ENCODE results near the gene KIRREL2.
"Not testable (repeated sequence)": the region's sequence is repeated elsewhere in the genome, so short reads cannot be mapped to it uniquely, and the experiment has no call there.

Gene KIRREL2

GRCh38 chr19:35870124-35870736 lies 13.5 kb downstream of the KIRREL2 start:
- ChIA-PET CTCF (interaction anchor here (0.5 to 3.2 kb wide), 13 partner anchors 9 to 517 kb away, joined by 3 to 12 read pairs (median 3); no protein-coding TSS in a partner anchor), POLR2A (interaction anchor here (0.5 to 2.8 kb wide), 30 partner anchors 9 to 903 kb away, joined by 3 to 25 read pairs (median 4); partner anchors contain the start of genes ALKBH6, GRAMD1A, LIN37 and NFKBID)
- not testable (repeated sequence) for H3K27ac ChIP-seq (ENCODE audit: extremely low read depth, low read depth, low read length); H3K4me3 ChIP-seq (ENCODE audit: low read depth, low read length); H3K9me3 ChIP-seq (ENCODE audit: control insufficient read depth, insufficient read depth, low read depth, low read length); H3K36me3 ChIP-seq (ENCODE audit: control insufficient read depth in 2 of 2, insufficient read depth in 1 of 2, low read length in 2 of 2)
- H3K4me1 ChIP-seq (ENCODE audit: control insufficient read depth, insufficient read depth, low read length) = peaks cover 16% of the 10 kb centered on the region
- peak; percentile 76 for TF ChIP-seq PRDM10 (tag by site-specific recombination; IDR thresholded peaks at IDR 0.05)
- peak; percentile 2; the same call in 1 of the 2 replicates for TF ChIP-seq ZNF629 (tag by site-specific recombination; IDR thresholded peaks at IDR 0.05)
- peak; percentile 68 for TF ChIP-seq ZBTB48 (tag by site-specific recombination; IDR thresholded peaks at IDR 0.05)
- peak; percentile 80; the same call in 1 of the 2 replicates for TF ChIP-seq ZBTB10 (tag by site-specific recombination; IDR thresholded peaks at IDR 0.05)
- peak; percentile 68 for TF ChIP-seq ZNF518A (tag by site-specific recombination; conservative IDR thresholded peaks at IDR 0.05; ENCODE audit: low read depth)
- peak; percentile 99; the same call in 1 of the 2 replicates for TF ChIP-seq KLF9 (tag by site-specific recombination; IDR thresholded peaks at IDR 0.05; ENCODE audit: low read depth)
- TF ChIP-seq ZNF324 (tag by site-specific recombination; IDR thresholded peaks at IDR 0.05) = peak; percentile 45; the same call in 1 of the 2 replicates
- TF ChIP-seq ZNF16 (tag by site-specific recombination; IDR thresholded peaks at IDR 0.05; ENCODE audit: low read depth) = peak; percentile 57; the same call in 1 of the 2 replicates
- TF ChIP-seq ZBTB21 (tag by site-specific recombination; IDR thresholded peaks at IDR 0.05) = peak; percentile 60; the same call in 1 of the 2 replicates
- peak; percentile 18; the same call in 1 of the 2 replicates for TF ChIP-seq ZFP69B (tag by site-specific recombination; IDR thresholded peaks at IDR 0.05)
- peak; percentile 85 for TF ChIP-seq ZNF335 (tag by site-specific recombination; conservative IDR thresholded peaks at IDR 0.05)
- 0 out of 2 replicates have a peak, but pooled peaks have one; percentile 54 for TF ChIP-seq KLF1 (tag by site-specific recombination; IDR thresholded peaks at IDR 0.05)
- peak; percentile 95 for TF ChIP-seq PRDM1 (tag by site-specific recombination; IDR thresholded peaks at IDR 0.05)
- peak; percentile 89; the same call in 1 of the 2 replicates for TF ChIP-seq SP3 (tag by site-specific recombination; IDR thresholded peaks at IDR 0.05)
- peak; percentile 74 for TF ChIP-seq ZBTB11 (tag by site-specific recombination; conservative IDR thresholded peaks at IDR 0.05; ENCODE audit: low read depth)
- TF ChIP-seq ZNF366 (tag by site-specific recombination; conservative IDR thresholded peaks at IDR 0.05) = peak; percentile 98
- peak; percentile 36; the same call in 1 of the 2 replicates for TF ChIP-seq ZBTB17 (tag by site-specific recombination; IDR thresholded peaks at IDR 0.05)
- peak; percentile 98 for TF ChIP-seq MYNN (tag by site-specific recombination; IDR thresholded peaks at IDR 0.05; ENCODE audit: borderline replicate concordance)
- TF ChIP-seq ZNF76 (tag by site-specific recombination; IDR thresholded peaks at IDR 0.05; ENCODE audit: borderline replicate concordance, low read depth) = peak; percentile 53; the same call in 1 of the 2 replicates
- peak; percentile 99 for TF ChIP-seq ZNF140 (tag by site-specific recombination; IDR thresholded peaks at IDR 0.05)
- TF ChIP-seq ZNF785 (tag by site-specific recombination; IDR thresholded peaks at IDR 0.05) = peak; percentile 55; the same call in 1 of the 2 replicates

Data from HEK293 (cell line).